Activated T-helper 1 cell treated with anti-CD3 and anti-CD28 coated beads, Interleukin-12 subunit alpha, Interleukin-12 subunit beta, Interleukin-2, Interleukin-4 antibody, amounts not matched to agents 30 ng/mL and 10 ng/mL and 1 ng/mL, durations not matched to agents 14 hours and 24 hours and 36 hours (primary cell): Measurements from ENCODE around the gene TRPM2. TPM values are rescaled to one million over a fixed set of nuclear protein-coding genes. Genes with fewer than 3 reads are reported as not detected.
A peak's percentile ranks its signal among the peaks of the same experiment; 100 is the strongest.

Source experiments
- DNase-seq: peaks from one replicate; pipeline ENCODE4 v3.0.0; 2021; ENCODE audit warnings: low spot score
- H3K27ac Mint-ChIP-seq: one replicate; pipeline ENCODE4 v1.8.0; 2021; ENCODE audit warnings: mild to moderate bottlenecking, mixed read lengths
- H3K27me3 Mint-ChIP-seq: one replicate; pipeline ENCODE4 v1.8.0; 2022; ENCODE audit warnings: mild to moderate bottlenecking, moderate library complexity, mixed read lengths; ENCODE audit not compliant: insufficient read depth
- H3K36me3 Mint-ChIP-seq: one replicate; pipeline ENCODE4 v1.8.0; 2021; ENCODE audit warnings: low read depth, mixed read lengths
- H3K4me1 Mint-ChIP-seq: one replicate; pipeline ENCODE4 v1.8.0; 2021; ENCODE audit warnings: low read depth, mixed read lengths
- H3K4me3 Mint-ChIP-seq: one replicate; pipeline ENCODE4 v1.8.0; 2021; ENCODE audit warnings: mild to moderate bottlenecking, moderate library complexity, mixed read lengths
- H3K9me3 Mint-ChIP-seq: one replicate; pipeline ENCODE4 v1.8.0; 2021; ENCODE audit warnings: mixed read lengths
- intact Hi-C: fragments of 100-400 bp; cut with micrococcal nuclease; formaldehyde crosslinking; loops from one replicate; pipeline ENCODE4 v1.15.1; 2024
- total RNA-seq: library from RNA; stranded (reverse); gene quantifications from 2 replicates; pipeline ENCODE4 v1.2.3, GENCODE V29; 2022

TRPM2 gene
- total RNA-seq, 1 donor from 2014 or later, result 15.2 TPM

GRCh38 chr21:44437696-44438431 is 84.4 kb downstream of the TRPM2 start:
- Mint-ChIP-seq H3K4me3 (no peak overlapping the region), H3K27me3 (no peaks in the 10 kb centered on the region), H3K4me1 (no peaks in the 10 kb centered on the region), H3K36me3 (peaks cover 5% of the 10 kb centered on the region), H3K27ac (no peak overlapping the region), H3K9me3 (no peaks in the 10 kb centered on the region)
- no peak for DNase-seq
- intact Hi-C loops, result no loop called here

- Mint-ChIP-seq H3K4me1 (no peaks in the 10 kb centered on the region), H3K9me3 (no peaks in the 10 kb centered on the region), H3K27ac (no peak overlapping the region), H3K27me3 (no peaks in the 10 kb centered on the region), H3K36me3 (peaks cover 5% of the 10 kb centered on the region), H3K4me3 (no peak overlapping the region)
- intact Hi-C loops, result no loop called here
- DNase-seq, result no peak
Measured at GRCh38 chr21:44438531-44439210, 85.2 kb downstream of the TRPM2 start.

GRCh38 chr21:44439211-44439600 is 85.8 kb downstream of the TRPM2 start:
- H3K27ac Mint-ChIP-seq, result no peak overlapping the region
- no peaks in the 10 kb centered on the region for H3K4me1 Mint-ChIP-seq
- no peak for DNase-seq
- H3K27me3 Mint-ChIP-seq, result no peaks in the 10 kb centered on the region
- H3K36me3 Mint-ChIP-seq, result peaks cover 5% of the 10 kb centered on the region
- intact Hi-C loops, result no loop called here
- no peaks in the 10 kb centered on the region for H3K9me3 Mint-ChIP-seq
- no peak overlapping the region for H3K4me3 Mint-ChIP-seq

- no peak for DNase-seq
- H3K9me3 Mint-ChIP-seq, result no peaks in the 10 kb centered on the region
- H3K27me3 Mint-ChIP-seq, result no peaks in the 10 kb centered on the region
- H3K36me3 Mint-ChIP-seq, result peaks cover 3% of the 10 kb centered on the region
- intact Hi-C loops, result no loop called here
- no peak overlapping the region for H3K27ac Mint-ChIP-seq
- H3K4me3 Mint-ChIP-seq, result no peak overlapping the region
- H3K4me1 Mint-ChIP-seq, result no peaks in the 10 kb centered on the region
Measured at GRCh38 chr21:44440241-44441040, 87.0 kb downstream of the TRPM2 start.

- H3K4me1 Mint-ChIP-seq, result no peaks in the 10 kb centered on the region
- no peak overlapping the region for H3K4me3 Mint-ChIP-seq
- no peaks in the 10 kb centered on the region for H3K27me3 Mint-ChIP-seq
- intact Hi-C loops, result no loop called here
- no peak for DNase-seq
- peaks cover 2% of the 10 kb centered on the region for H3K36me3 Mint-ChIP-seq
- no peaks in the 10 kb centered on the region for H3K9me3 Mint-ChIP-seq
- no peak overlapping the region for H3K27ac Mint-ChIP-seq
Measured at GRCh38 chr21:44441041-44441400, 87.6 kb downstream of the TRPM2 start.

GRCh38 chr21:44441581-44442265 is 88.3 kb downstream of the TRPM2 start:
- DNase-seq, result no peak
- intact Hi-C loops, result no loop called here
- no peaks in the 10 kb centered on the region for H3K27me3 Mint-ChIP-seq
- no peaks in the 10 kb centered on the region for H3K9me3 Mint-ChIP-seq
- H3K4me1 Mint-ChIP-seq, result no peaks in the 10 kb centered on the region
- no peak overlapping the region for H3K27ac Mint-ChIP-seq
- peaks cover 2% of the 10 kb centered on the region for H3K36me3 Mint-ChIP-seq
- no peak overlapping the region for H3K4me3 Mint-ChIP-seq

GRCh38 chr21:44442266-44443125 is 89.1 kb downstream of the TRPM2 start:
- no peak for DNase-seq
- H3K4me3 Mint-ChIP-seq, result no peak overlapping the region
- no peaks in the 10 kb centered on the region for H3K9me3 Mint-ChIP-seq
- peak overlapping the region; percentile 29 for H3K27ac Mint-ChIP-seq
- intact Hi-C loops, result no loop called here
- no peaks in the 10 kb centered on the region for H3K4me1 Mint-ChIP-seq
- H3K36me3 Mint-ChIP-seq, result peaks cover 2% of the 10 kb centered on the region
- no peaks in the 10 kb centered on the region for H3K27me3 Mint-ChIP-seq

- intact Hi-C loops, result no loop called here
- no peaks in the 10 kb centered on the region for H3K4me1 Mint-ChIP-seq
- H3K4me3 Mint-ChIP-seq, result no peak overlapping the region
- peaks cover 1% of the 10 kb centered on the region for H3K27me3 Mint-ChIP-seq
- H3K9me3 Mint-ChIP-seq, result no peaks in the 10 kb centered on the region
- no peak for DNase-seq
- peaks cover 2% of the 10 kb centered on the region for H3K36me3 Mint-ChIP-seq
- no peak overlapping the region for H3K27ac Mint-ChIP-seq
Measured at GRCh38 chr21:44443291-44443890, 90.0 kb downstream of the TRPM2 start.

GRCh38 chr21:44443891-44444285 is 90.5 kb downstream of the TRPM2 start:
- Mint-ChIP-seq H3K4me1 (no peaks in the 10 kb centered on the region), H3K27me3 (peaks cover 1% of the 10 kb centered on the region), H3K4me3 (no peak overlapping the region), H3K36me3 (peaks cover 2% of the 10 kb centered on the region), H3K27ac (no peak overlapping the region), H3K9me3 (no peaks in the 10 kb centered on the region)
- no peak for DNase-seq
- intact Hi-C loops, result no loop called here

GRCh38 chr21:44444286-44444931 is 91.0 kb downstream of the TRPM2 start:
- no peak for DNase-seq
- intact Hi-C loops, result no loop called here
- no peaks in the 10 kb centered on the region for H3K9me3 Mint-ChIP-seq
- H3K4me3 Mint-ChIP-seq, result no peak overlapping the region
- no peaks in the 10 kb centered on the region for H3K4me1 Mint-ChIP-seq
- H3K36me3 Mint-ChIP-seq, result peaks cover 2% of the 10 kb centered on the region
- no peak overlapping the region for H3K27ac Mint-ChIP-seq
- peaks cover 1% of the 10 kb centered on the region for H3K27me3 Mint-ChIP-seq

GRCh38 chr21:44445145-44445812 is 91.9 kb downstream of the TRPM2 start:
- Mint-ChIP-seq H3K4me1 (no peaks in the 10 kb centered on the region), H3K27me3 (peaks cover 1% of the 10 kb centered on the region), H3K36me3 (peaks cover under 1% of the 10 kb centered on the region), H3K27ac (no peak overlapping the region), H3K4me3 (no peak overlapping the region), H3K9me3 (no peaks in the 10 kb centered on the region)
- DNase-seq, result no peak
- intact Hi-C loops, result no loop called here
